Tibial nerve (tissue), 4 donors: Measurements from ENCODE around the gene HMG20B.
A peak's percentile ranks its signal among the peaks of the same experiment; 100 is the strongest.

Experiments
- CTCF ChIP-seq, 5 experiments: fragments of 200-600 bp in 3 of 5; fragments of 450-650 bp in 2 of 5; sonication (generic) in 3 of 5; IDR thresholded peaks; one replicate each; pipeline ENCODE4 v1.5.1; 2016 to 2019; ENCODE audit warnings: antibody characterized with exemption in 5 of 5, mild to moderate bottlenecking in 3 of 5, moderate library complexity in 2 of 5
- EP300 ChIP-seq, 2 donors: sonication (generic); formaldehyde crosslinking; IDR thresholded peaks; one replicate each; pipeline ENCODE4 v1.6.1; 2017; ENCODE audit warnings: antibody characterized with exemption in 2 of 2, mild to moderate bottlenecking in 1 of 2
- POLR2A ChIP-seq, 2 donors: fragments of 450-650 bp; IDR thresholded peaks; one replicate each; pipeline ENCODE4 v1.6.1; 2017; ENCODE audit warnings: antibody characterized with exemption in 2 of 2, mild to moderate bottlenecking in 2 of 2, moderate library complexity in 2 of 2

GRCh38 chr19:3606690-3607289, 34.0 kb downstream of the HMG20B start, which contains the start of gene TBXA2R:
- TF ChIP-seq POLR2A (IDR thresholded peaks at IDR 0.05) (peak in 1 of 2 donors; percentile 52), CTCF (IDR thresholded peaks at IDR 0.05) (peak in 1 of 5 experiments; percentile 15), EP300 (IDR thresholded peaks at IDR 0.05) (peak in 1 of 2 donors; percentile 56)
